Measurements from ENCODE around the gene PTPRT. TPM values are rescaled to one million over a fixed set of nuclear protein-coding genes. Genes with fewer than 3 reads are reported as not detected.

PTPRT gene
- total RNA-seq, 1 donor from 2014 or later = not detected

- Mint-ChIP-seq H3K9me3 (no peaks in the 10 kb centered on the region), H3K27ac (no peak overlapping the region), H3K36me3 (ENCODE audit: low read depth) (no peaks in the 10 kb centered on the region), H3K4me3 (no peak overlapping the region), H3K4me1 (ENCODE audit: low read depth) (no peaks in the 10 kb centered on the region), H3K27me3 (ENCODE audit: insufficient read depth) (no peaks in the 10 kb centered on the region)
- intact Hi-C loops (cut with micrococcal nuclease) = no loop called here
- DNase-seq (ENCODE audit: low spot score) = no peak
These were observed 1122.5 kb downstream of the PTPRT start for GRCh38 chr20:42067174-42067573.

DNA sequence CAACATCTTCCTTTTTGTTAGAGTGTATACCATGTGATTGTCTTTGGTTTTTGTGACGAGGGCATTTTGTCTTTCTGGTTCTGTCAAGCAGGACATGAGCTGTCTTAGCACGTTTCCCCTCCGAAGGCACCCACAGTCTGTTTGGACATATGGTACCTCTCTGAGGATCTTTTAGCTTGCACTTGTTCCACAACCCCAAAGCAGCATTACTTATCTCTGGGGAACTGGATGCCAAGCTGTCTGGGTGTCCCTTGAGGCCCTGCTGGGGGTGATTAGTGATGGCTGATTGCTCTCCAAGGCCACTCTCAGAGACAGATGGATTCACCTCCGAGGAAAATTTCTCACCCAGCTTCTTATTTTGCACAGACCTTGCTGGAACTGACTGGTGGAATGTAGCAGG is 1126.6 kb downstream of the PTPRT start:
- Mint-ChIP-seq H3K27ac (no peak overlapping the region), H3K4me3 (no peak overlapping the region), H3K27me3 (ENCODE audit: insufficient read depth) (peaks cover under 1% of the 10 kb centered on the region), H3K9me3 (no peaks in the 10 kb centered on the region), H3K36me3 (ENCODE audit: low read depth) (no peaks in the 10 kb centered on the region), H3K4me1 (ENCODE audit: low read depth) (no peaks in the 10 kb centered on the region)
- intact Hi-C loops (cut with micrococcal nuclease) = no loop called here
- no peak for DNase-seq (ENCODE audit: low spot score)

DNA sequence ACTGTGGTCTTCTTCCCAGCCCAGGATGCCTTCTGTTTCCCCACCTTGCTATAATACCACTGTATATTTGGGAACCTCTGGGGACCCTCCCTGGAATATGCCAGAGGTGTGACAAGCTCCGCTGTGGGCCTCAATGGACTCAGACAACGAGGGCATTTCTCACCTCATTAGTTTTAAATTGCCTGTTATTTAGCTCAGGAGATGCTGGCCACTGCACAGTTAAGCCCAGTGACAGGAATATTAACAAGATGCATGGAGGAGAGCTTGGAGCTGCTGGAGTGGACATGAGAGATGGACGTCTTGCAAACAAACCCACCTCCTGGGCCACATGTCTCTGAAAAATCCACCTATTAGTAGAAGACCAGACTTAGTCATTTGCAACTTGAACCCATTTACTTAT is 1136.4 kb downstream of the PTPRT start:
- Mint-ChIP-seq H3K27me3 (ENCODE audit: insufficient read depth) (peaks cover 3% of the 10 kb centered on the region), H3K4me3 (no peak overlapping the region), H3K9me3 (no peaks in the 10 kb centered on the region), H3K36me3 (ENCODE audit: low read depth) (no peaks in the 10 kb centered on the region), H3K4me1 (ENCODE audit: low read depth) (no peaks in the 10 kb centered on the region), H3K27ac (no peak overlapping the region)
- intact Hi-C loops (cut with micrococcal nuclease) = no loop called here
- no peak for DNase-seq (ENCODE audit: low spot score)

- no peak overlapping the region for H3K27ac Mint-ChIP-seq
- H3K27me3 Mint-ChIP-seq (ENCODE audit: insufficient read depth) = no peaks in the 10 kb centered on the region
- no peaks in the 10 kb centered on the region for H3K9me3 Mint-ChIP-seq
- intact Hi-C loops (cut with micrococcal nuclease) = no loop called here
- H3K4me1 Mint-ChIP-seq (ENCODE audit: low read depth) = no peaks in the 10 kb centered on the region
- no peak overlapping the region for H3K4me3 Mint-ChIP-seq
- DNase-seq (ENCODE audit: low spot score) = no peak
- H3K36me3 Mint-ChIP-seq (ENCODE audit: low read depth) = no peaks in the 10 kb centered on the region
These were observed 1137.8 kb downstream of the PTPRT start for GRCh38 chr20:42051921-42052320.

GRCh38 chr20:42046371-42047085 is 1143.2 kb downstream of the PTPRT start:
- intact Hi-C loops (cut with micrococcal nuclease) = no loop called here
- Mint-ChIP-seq H3K4me3 (no peak overlapping the region), H3K36me3 (ENCODE audit: low read depth) (no peaks in the 10 kb centered on the region), H3K27me3 (ENCODE audit: insufficient read depth) (no peaks in the 10 kb centered on the region), H3K4me1 (ENCODE audit: low read depth) (no peaks in the 10 kb centered on the region), H3K27ac (no peak overlapping the region), H3K9me3 (no peaks in the 10 kb centered on the region)
- DNase-seq (ENCODE audit: low spot score) = no peak

- no peaks in the 10 kb centered on the region for H3K9me3 Mint-ChIP-seq
- no peaks in the 10 kb centered on the region for H3K4me1 Mint-ChIP-seq (ENCODE audit: low read depth)
- H3K4me3 Mint-ChIP-seq = no peak overlapping the region
- peaks cover 5% of the 10 kb centered on the region for H3K27me3 Mint-ChIP-seq (ENCODE audit: insufficient read depth)
- H3K27ac Mint-ChIP-seq = no peak overlapping the region
- intact Hi-C loops (cut with micrococcal nuclease) = no loop called here
- DNase-seq (ENCODE audit: low spot score) = no peak
- no peaks in the 10 kb centered on the region for H3K36me3 Mint-ChIP-seq (ENCODE audit: low read depth)
These were observed 1145.8 kb downstream of the PTPRT start for GRCh38 chr20:42043921-42044320.

DNA sequence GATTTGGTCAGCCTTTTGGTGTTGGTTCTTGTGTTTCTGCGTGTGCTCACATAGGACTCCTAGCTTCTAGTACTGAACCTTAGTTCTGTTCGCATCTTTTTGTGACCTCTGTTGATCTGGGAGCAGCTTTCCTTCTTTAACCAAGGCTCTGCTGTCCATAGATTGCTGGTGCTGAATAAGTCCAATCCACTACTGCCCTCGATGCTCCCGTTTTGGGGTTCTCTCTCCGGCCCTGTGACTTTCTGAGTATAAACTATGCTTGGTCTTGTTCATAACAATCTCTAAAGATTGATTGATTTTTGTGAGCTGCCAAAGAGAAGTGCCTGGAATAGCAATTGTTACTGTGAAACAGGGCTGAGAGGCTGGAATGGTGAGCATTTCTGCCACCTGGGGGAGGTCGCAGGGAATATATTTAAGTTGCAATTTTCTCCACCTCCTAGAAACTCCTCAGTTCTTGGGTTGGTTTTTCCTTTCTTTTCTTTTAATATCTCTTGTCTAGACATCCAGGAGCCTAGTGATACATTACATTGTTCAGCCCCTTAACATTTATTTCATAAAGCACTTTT is 1148.6 kb downstream of the PTPRT start:
- H3K27me3 Mint-ChIP-seq (ENCODE audit: insufficient read depth) = peaks cover 5% of the 10 kb centered on the region
- H3K9me3 Mint-ChIP-seq = no peaks in the 10 kb centered on the region
- no peak overlapping the region for H3K4me3 Mint-ChIP-seq
- DNase-seq (ENCODE audit: low spot score) = no peak
- intact Hi-C loops (cut with micrococcal nuclease) = no loop called here
- H3K27ac Mint-ChIP-seq = no peak overlapping the region
- H3K36me3 Mint-ChIP-seq (ENCODE audit: low read depth) = no peaks in the 10 kb centered on the region
- H3K4me1 Mint-ChIP-seq (ENCODE audit: low read depth) = no peaks in the 10 kb centered on the region

GRCh38 chr20:42027746-42028268 is 1161.9 kb downstream of the PTPRT start:
- H3K9me3 Mint-ChIP-seq = no peaks in the 10 kb centered on the region
- DNase-seq (ENCODE audit: low spot score) = no peak
- no peak overlapping the region for H3K4me3 Mint-ChIP-seq
- intact Hi-C loops (cut with micrococcal nuclease) = no loop called here
- no peaks in the 10 kb centered on the region for H3K27me3 Mint-ChIP-seq (ENCODE audit: insufficient read depth)
- H3K36me3 Mint-ChIP-seq (ENCODE audit: low read depth) = no peaks in the 10 kb centered on the region
- no peak overlapping the region for H3K27ac Mint-ChIP-seq
- no peaks in the 10 kb centered on the region for H3K4me1 Mint-ChIP-seq (ENCODE audit: low read depth)

- Mint-ChIP-seq H3K27me3 (ENCODE audit: insufficient read depth) (no peaks in the 10 kb centered on the region), H3K4me1 (ENCODE audit: low read depth) (no peaks in the 10 kb centered on the region), H3K4me3 (no peak overlapping the region), H3K36me3 (ENCODE audit: low read depth) (no peaks in the 10 kb centered on the region), H3K27ac (no peak overlapping the region), H3K9me3 (no peaks in the 10 kb centered on the region)
- no peak for DNase-seq (ENCODE audit: low spot score)
- intact Hi-C loops (cut with micrococcal nuclease) = no loop called here
These were observed 1163.1 kb downstream of the PTPRT start for GRCh38 chr20:42026599-42026998.

DNA sequence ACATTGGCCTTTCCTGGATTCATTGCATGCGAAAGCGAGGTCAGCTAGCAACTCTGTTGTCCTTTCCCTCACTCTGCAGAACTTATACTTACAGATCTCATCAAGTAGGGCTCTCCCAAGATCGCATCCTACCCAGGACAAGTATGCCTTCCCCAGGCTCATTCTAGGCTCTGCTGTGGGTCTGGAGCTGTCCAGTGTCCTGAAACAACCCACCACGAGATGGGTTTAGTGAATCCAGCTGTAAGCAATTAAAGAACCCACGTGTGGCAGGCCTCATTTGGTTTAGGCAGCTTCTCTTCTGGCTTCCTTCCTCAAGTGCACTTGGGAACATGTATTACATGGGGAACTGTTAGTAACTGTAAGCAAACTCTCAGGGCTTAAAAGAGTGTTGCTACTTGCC is 1165.1 kb downstream of the PTPRT start:
- Mint-ChIP-seq H3K4me1 (ENCODE audit: low read depth) (no peaks in the 10 kb centered on the region), H3K4me3 (no peak overlapping the region), H3K36me3 (ENCODE audit: low read depth) (no peaks in the 10 kb centered on the region), H3K27me3 (ENCODE audit: insufficient read depth) (no peaks in the 10 kb centered on the region), H3K27ac (no peak overlapping the region), H3K9me3 (no peaks in the 10 kb centered on the region)
- no peak for DNase-seq (ENCODE audit: low spot score)
- intact Hi-C loops (cut with micrococcal nuclease) = no loop called here

Data from activated T-helper 1 cell treated with anti-CD3 and anti-CD28 coated beads, Interleukin-12 subunit alpha, Interleukin-12 subunit beta, Interleukin-2, Interleukin-4 antibody, amounts not matched to agents 30 ng/mL and 10 ng/mL and 1 ng/mL, durations not matched to agents 14 hours and 24 hours and 36 hours (primary cell).